Stimulated activated CD8-positive, alpha-beta memory T cell treated with anti-CD3 and anti-CD28 coated beads, Interleukin-15, amount 100 ng/mL, for 4 hours (primary cell): ENCODE results near the gene NOC2L.
A peak's percentile ranks its signal among the peaks of the same experiment; 100 is the strongest.
"Not testable (repeated sequence)": the region's sequence is repeated elsewhere in the genome, so short reads cannot be mapped to it uniquely, and the experiment has no call there.

Source experiments
- DNase-seq, 2 donors: peaks; one replicate each; pipeline ENCODE4 v3.0.0-alpha.2; 2020; ENCODE audit warnings: low read depth in 2 of 2

The NOC2L gene

DNA sequence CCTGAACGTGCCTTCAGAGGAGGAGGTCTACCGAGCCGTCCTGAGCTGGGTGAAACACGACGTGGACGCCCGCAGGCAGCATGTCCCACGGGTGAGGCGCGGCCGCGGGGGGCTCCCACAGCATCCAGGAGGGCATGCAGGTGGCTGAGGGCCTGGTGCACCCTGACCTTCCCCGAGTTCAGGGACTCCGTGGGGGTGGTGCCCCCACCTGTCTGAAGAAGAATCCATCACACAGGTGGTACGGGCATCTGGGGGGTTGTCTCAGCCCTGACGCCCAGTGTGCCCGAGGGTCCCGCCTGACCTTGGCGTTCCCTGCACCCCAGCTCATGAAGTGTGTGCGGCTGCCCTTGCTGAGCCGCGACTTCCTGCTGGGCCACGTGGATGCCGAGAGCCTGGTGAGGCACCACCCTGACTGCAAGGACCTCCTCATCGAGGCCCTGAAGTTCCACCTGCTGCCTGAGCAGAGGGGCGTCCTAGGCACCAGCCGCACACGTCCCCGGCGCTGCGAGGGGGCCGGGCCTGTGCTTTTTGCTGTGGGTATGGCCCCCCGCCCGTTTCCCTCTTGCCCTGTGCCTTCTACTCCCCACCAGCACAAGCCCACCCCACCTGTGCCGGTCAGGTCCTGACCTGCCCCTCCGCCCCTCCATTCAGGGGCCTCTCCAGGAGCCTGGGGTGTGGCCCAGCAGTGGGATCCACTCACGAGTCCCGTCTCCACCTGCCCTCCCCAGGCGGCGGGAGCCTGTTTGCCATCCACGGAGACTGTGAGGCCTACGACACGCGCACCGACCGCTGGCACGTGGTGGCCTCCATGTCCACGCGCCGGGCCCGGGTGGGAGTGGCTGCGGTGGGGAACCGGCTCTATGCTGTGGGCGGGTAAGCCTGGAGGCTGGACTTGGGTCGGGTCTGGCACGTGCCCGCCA is 3.6 kb upstream of the NOC2L start:
- DNase-seq = no peak

DNA sequence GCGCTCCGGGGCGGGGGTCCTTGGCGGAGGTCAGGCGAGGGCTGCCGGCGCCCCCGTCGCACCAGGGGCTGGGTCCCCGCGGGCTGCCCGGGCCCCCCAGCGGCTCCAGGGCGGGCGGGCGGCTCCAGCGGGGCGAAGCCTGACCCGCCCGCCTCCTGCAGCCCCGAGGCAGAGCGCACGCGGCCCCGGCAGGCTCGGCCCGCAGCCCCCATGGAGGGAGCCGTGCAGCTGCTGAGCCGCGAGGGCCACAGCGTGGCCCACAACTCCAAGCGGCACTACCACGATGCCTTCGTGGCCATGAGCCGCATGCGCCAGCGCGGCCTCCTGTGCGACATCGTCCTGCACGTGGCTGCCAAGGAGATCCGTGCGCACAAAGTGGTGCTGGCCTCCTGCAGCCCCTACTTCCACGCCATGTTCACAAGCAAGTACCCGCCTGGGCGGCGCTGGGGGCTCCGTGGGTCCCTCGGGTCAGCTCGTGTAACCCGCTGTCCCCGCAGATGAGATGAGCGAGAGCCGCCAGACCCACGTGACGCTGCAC is 2.1 kb upstream of the NOC2L start:
- no peak for DNase-seq

GRCh38 chr1:960363-961131 is 1.5 kb upstream of the NOC2L start, which contains the start of gene KLHL17:
Gene KLHL17 (plus strand): TSS chr1:960584. CDS start chr1:960694, 110 bp downstream.
- DNase-seq = peak; percentile 56 to 58

DNA sequence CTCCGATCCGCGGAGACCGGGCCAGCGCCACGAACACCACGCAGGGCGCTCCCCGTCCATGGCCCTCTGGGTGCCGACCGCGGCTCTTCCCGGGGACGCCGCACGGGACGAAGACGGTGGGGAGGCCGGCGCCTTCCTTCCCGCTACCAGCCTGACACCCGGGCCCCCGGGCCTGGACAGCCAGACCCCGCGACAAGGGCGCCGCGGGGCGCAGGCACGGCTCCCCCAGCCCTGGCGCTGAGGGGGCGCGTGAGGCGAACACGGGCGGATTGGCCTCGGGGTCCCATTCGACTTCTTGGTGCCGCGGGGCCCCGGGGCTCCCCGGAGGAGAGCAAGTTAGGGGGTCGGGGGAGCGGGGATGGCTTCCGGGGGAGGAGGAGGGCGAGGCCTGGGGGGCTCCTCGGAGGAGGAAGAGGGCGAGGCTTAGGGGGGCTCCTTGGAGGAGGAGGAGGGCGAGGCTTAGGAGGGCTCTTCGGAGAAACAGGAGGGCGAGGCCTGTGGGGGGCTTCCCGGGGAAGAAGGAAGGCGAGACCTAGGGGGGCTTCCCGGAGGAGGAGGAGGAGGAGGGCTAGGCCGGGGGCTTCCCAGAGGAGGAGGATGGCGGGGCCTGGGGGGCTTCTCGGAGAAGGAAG is 791 bp upstream of the NOC2L start:
- DNase-seq = no peak

- no peak for DNase-seq
These were observed 2.4 kb downstream of the NOC2L start for GRCh38 chr1:956636-957035.

DNA sequence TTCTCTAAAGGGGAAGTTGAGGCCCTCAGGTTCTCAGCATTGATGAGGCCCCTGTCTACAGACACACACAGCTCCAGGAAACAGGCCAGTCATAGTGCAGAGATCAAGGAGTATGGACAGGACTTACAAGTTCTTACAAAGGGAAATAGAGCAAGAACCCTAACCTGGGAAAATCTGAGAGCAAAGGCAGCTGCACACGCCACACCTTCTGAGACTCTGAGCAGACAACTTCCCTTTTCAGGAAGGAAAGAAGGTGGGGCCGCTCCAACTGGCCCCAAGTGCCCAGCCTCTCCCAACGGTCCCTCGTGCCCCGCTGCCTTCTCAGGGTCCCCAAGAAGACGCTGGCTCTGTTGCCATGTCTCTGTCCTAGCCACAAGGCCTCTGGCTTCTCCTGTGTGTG is 3.6 kb downstream of the NOC2L start:
- no peak for DNase-seq

- DNase-seq = no peak
These were observed 4.1 kb downstream of the NOC2L start for GRCh38 chr1:954927-955326.

- DNase-seq = no peak
These were observed 5.3 kb downstream of the NOC2L start for GRCh38 chr1:953524-954320.

GRCh38 chr1:952603-953002 is 6.5 kb downstream of the NOC2L start:
- no peak for DNase-seq

DNA sequence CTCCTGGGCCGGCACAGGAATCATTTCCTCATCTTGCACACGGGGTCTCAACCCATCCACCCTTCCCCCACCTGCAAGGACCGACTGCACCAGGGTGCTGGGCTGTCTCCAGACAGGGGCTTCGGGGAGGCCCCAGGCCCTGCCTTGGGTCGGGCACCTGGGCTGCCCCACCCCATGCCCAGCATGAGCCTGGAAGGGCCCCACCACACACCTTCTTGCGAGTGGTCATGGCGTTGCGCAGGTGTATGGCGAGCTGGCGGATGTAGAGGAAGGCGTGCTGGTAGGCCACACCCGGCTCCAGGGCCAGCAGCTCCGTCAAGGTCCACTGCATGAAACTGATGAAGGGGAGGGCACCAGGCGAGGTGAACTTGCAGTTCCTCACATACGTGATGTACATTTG is 6.9 kb downstream of the NOC2L start:
- DNase-seq = no peak

GRCh38 chr1:951364-951763 is 7.7 kb downstream of the NOC2L start:
- DNase-seq = no peak

DNA sequence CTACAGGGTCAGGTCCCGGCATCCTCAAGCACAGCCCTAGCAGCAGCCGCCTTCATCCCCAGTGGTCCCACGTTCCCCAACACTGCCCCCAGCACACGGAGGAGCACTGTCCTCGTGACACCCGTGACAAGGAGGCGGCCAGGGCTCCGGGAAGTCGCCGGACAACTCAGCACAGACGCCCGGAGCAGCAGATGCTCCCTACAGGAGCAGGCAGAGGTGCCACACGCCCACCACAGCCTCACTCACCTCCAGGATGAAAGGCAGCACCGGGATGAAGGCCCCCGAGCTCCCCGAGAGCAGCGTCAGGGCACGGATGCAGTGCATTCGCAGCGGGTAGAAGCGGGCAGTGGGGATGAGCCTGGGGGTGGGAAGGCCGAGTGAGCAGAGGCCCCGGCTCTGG is 8.2 kb downstream of the NOC2L start:
- no peak for DNase-seq

- DNase-seq = no peak
These were observed 8.8 kb downstream of the NOC2L start for GRCh38 chr1:950268-950667.

- DNase-seq = no peak
These were observed 11.1 kb downstream of the NOC2L start for GRCh38 chr1:947958-948357.

DNA sequence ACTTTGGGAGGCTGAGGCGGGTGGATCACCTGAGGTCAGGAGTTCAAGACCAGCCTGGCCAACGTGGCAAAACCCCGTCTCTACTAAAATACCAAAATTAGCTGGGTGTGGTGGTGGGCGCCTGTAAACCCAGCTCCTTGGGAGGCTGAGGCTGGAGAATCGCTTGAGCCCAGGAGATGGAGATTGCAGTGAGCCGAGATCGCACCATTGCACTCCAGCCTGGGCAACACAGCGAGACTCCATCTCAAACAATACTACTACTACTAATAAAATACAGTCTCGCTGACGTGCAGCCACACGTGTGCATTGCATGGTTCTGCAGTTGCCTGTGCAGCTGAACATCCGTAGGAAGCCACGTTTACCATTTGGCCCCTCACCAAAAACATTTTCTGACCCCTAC is 12.2 kb downstream of the NOC2L start:
- not testable (repeated sequence) for DNase-seq

GRCh38 chr1:945688-946556 is 13.1 kb downstream of the NOC2L start:
- DNase-seq = no peak

GRCh38 chr1:944341-945325 is 14.4 kb downstream of the NOC2L start:
- DNase-seq = no peak

DNA sequence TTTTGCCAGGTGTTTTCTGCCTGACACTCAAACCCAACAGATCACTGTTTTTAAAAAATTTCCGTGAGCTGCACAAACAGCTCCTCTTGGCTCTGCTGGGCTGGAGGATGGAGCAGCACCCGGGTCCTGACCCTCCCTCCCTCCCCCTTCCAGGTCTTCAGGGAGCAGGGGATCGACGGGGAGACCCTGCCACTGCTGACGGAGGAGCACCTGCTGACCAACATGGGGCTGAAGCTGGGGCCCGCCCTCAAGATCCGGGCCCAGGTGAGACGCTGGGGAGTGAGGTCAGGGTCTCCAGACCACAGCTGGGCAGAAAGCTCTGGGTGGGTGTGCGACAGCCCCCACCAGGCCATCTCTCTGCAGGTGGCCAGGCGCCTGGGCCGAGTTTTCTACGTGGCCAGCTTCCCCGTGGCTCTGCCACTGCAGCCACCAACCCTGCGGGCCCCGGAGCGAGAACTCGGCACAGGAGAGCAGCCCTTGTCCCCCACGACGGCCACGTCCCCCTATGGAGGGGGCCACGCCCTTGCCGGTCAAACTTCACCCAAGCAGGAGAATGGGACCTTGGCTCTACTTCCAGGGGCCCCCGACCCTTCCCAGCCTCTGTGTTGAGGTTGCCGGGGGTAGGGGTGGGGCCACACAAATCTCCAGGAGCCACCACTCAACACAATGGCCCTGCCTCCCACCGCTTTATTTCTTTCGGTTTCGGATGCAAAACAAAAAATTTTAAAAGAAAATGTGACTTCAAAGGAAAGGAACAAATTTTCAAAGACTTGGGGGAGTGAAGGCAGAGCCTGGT is 15.3 kb downstream of the NOC2L start:
- DNase-seq = no peak
